Right cardiac atrium (tissue), 5 donors: ENCODE results near the gene TNFRSF1B. TPM values are rescaled to one million over a fixed set of nuclear protein-coding genes. Genes with fewer than 3 reads are reported as not detected.
A peak's percentile ranks its signal among the peaks of the same experiment; 100 is the strongest.

Source experiments
- ATAC-seq, 2 donors: fragments of 200-7000 bp; cut with Tn5 transposase; one replicate each; pipeline versions ENCODE4 v1.8.0 to v1.9.1; 2020; ENCODE audit warnings: moderate library complexity in 2 of 2, mild to moderate bottlenecking in 1 of 2
- DNase-seq, 3 donors: peaks; one replicate each; pipeline ENCODE4 v3.0.0-alpha.2; 2020
- H3K27ac ChIP-seq: one replicate; pipeline ENCODE4 v1.5.1; 2013; ENCODE audit warnings: mild to moderate bottlenecking, low read length, control low read depth, moderate library complexity
- H3K27me3 ChIP-seq: one replicate; pipeline ENCODE4 v1.6.1; 2013; ENCODE audit not compliant: control insufficient read depth, insufficient read depth
- H3K4me1 ChIP-seq: one replicate; pipeline ENCODE4 v1.6.1; 2013; ENCODE audit warnings: low read length; ENCODE audit not compliant: control insufficient read depth, insufficient read depth
- H3K4me3 ChIP-seq: one replicate; pipeline ENCODE4 v1.5.1; 2013; ENCODE audit warnings: low read length, control low read depth
- H3K9me3 ChIP-seq: one replicate; pipeline ENCODE4 v1.6.1; 2013; ENCODE audit warnings: low read length; ENCODE audit not compliant: control insufficient read depth
- WGBS: extraction: QIAGEN DNeasy Blood & Tissue Kit; methylation state at CpG from one replicate; pipeline ENCODE4 v1.1.7; 2013; 5-methylcytosine and 5-hydroxymethylcytosine counted together
- intact Hi-C, 4 donors: fragments of 100-400 bp; cut with DNase I; formaldehyde crosslinking; loops; one replicate each; pipeline versions ENCODE4 v1.11.0 to v1.14.0; 2022 to 2023
- polyA plus RNA-seq: library from polyadenylated mRNA; stranded (reverse); fragments of 200-250 nt; gene quantifications from one replicate; pipeline ENCODE4 v1.2.3, GENCODE V29; 2013
- total RNA-seq, 4 donors: library from RNA; stranded (reverse); fragmentation: NEBNext Ultra II Directional; extraction: Animal tissue kit (Norgen Biotek cat#: 25700); gene quantifications; one replicate each; pipeline ENCODE4 v1.2.1, GENCODE V29; 2021
- donor health status: healthy with polysubstance abuse.
- donor health status: DM: no; HTN: yes; CAD: no.
- donor health status: DM: no; HTN: no; CAD: no.
- donor health status: DM: no; HTN: yes; CAD: no; lungs with severe emphysema.
- donor health status: DM: yes; HTN: yes; CAD: no.

TNFRSF1B gene
- total and polyA plus RNA-seq, 5 donors, result 11.6 to 25.4 (median 18.5) TPM

- Histone ChIP-seq H3K9me3 (no peaks in the 10 kb centered on the region), H3K4me1 (peaks cover 10% of the 10 kb centered on the region), H3K4me3 (no peak overlapping the region), H3K27ac (no peak overlapping the region), H3K27me3 (no peaks in the 10 kb centered on the region)
- DNase-seq (peak; percentile 49 to 63 (median 57)), ATAC-seq (peak in 1 of 2 donors; percentile 49)
- 85% methylated on average over 9 of the region's 9 CpGs for WGBS
- intact Hi-C loops, result no loop called here
Observed at GRCh38 chr1:12170263-12170671, 3.5 kb downstream of the TNFRSF1B start.

- DNase-seq (peak in 1 of 3 donors; percentile 18), ATAC-seq (no peak)
- H3K27ac ChIP-seq, result no peak overlapping the region
- intact Hi-C loops, result no loop called here
- no peak overlapping the region for H3K4me3 ChIP-seq
- H3K4me1 ChIP-seq, result peaks cover 12% of the 10 kb centered on the region
- WGBS, result 88% methylated on average over 12 of the region's 12 CpGs
- no peaks in the 10 kb centered on the region for H3K9me3 ChIP-seq
- H3K27me3 ChIP-seq, result no peaks in the 10 kb centered on the region
Observed at GRCh38 chr1:12171206-12172041, 4.6 kb downstream of the TNFRSF1B start.

- DNase-seq, result peak in 1 of 3 donors; percentile 60
- no peaks in the 10 kb centered on the region for H3K9me3 ChIP-seq
- H3K27ac ChIP-seq, result peak overlapping the region; percentile 68
- H3K4me3 ChIP-seq, result no peak overlapping the region
- intact Hi-C loops, result no loop called here
- no peak for ATAC-seq
- no peaks in the 10 kb centered on the region for H3K27me3 ChIP-seq
- peaks cover 14% of the 10 kb centered on the region for H3K4me1 ChIP-seq
- 77% methylated on average over 14 of the region's 14 CpGs for WGBS
Observed at GRCh38 chr1:12172042-12172851, 5.5 kb downstream of the TNFRSF1B start.

- H3K27me3 ChIP-seq, result no peaks in the 10 kb centered on the region
- DNase-seq (no peak), ATAC-seq (no peak)
- peaks cover 19% of the 10 kb centered on the region for H3K4me1 ChIP-seq
- H3K9me3 ChIP-seq, result no peaks in the 10 kb centered on the region
- intact Hi-C loops, result no loop called here
- 74% methylated on average over 3 of the region's 3 CpGs for whole genome bisulfite sequencing
- no peak overlapping the region for H3K4me3 ChIP-seq
- H3K27ac ChIP-seq, result peak overlapping the region; percentile 68
Observed at GRCh38 chr1:12173041-12173509, 6.3 kb downstream of the TNFRSF1B start.

- peaks cover 21% of the 10 kb centered on the region for H3K4me1 ChIP-seq
- intact Hi-C loops, result no loop called here
Observed at GRCh38 chr1:12173631-12174121, 6.9 kb downstream of the TNFRSF1B start.

GRCh38 chr1:12174924-12175810 is 8.4 kb downstream of the TNFRSF1B start:
- 53% methylated on average over 17 of the region's 17 CpGs for WGBS
- DNase-seq (peak; percentile 81 to 92 (median 87)), ATAC-seq (peak; percentile 26 to 44)
- Histone ChIP-seq H3K27me3 (no peaks in the 10 kb centered on the region), H3K9me3 (no peaks in the 10 kb centered on the region), H3K4me1 (peaks cover 22% of the 10 kb centered on the region), H3K27ac (peak overlapping the region; percentile 72), H3K4me3 (no peak overlapping the region)
- intact Hi-C loops, result no loop called here

More at GRCh38 chr1:12173631-12174121, 6.9 kb downstream of the TNFRSF1B start:
- DNase-seq (peak; percentile 40 to 83 (median 75)), ATAC-seq (peak in 1 of 2 donors; percentile 43)
- 51% methylated on average over 11 of the region's 11 CpGs for WGBS
- Histone ChIP-seq H3K9me3 (no peaks in the 10 kb centered on the region), H3K27ac (peak overlapping the region; percentile 68), H3K27me3 (no peaks in the 10 kb centered on the region), H3K4me3 (no peak overlapping the region)

- Histone ChIP-seq H3K4me1 (peaks cover 22% of the 10 kb centered on the region), H3K9me3 (no peaks in the 10 kb centered on the region), H3K27me3 (no peaks in the 10 kb centered on the region), H3K27ac (peak overlapping the region; percentile 2), H3K4me3 (no peak overlapping the region)
- ATAC-seq (no peak), DNase-seq (no peak)
- WGBS, result 80% methylated on average over 6 of the region's 6 CpGs
- intact Hi-C loops, result no loop called here
Observed at GRCh38 chr1:12176298-12177118, 9.7 kb downstream of the TNFRSF1B start.

GRCh38 chr1:12177156-12177998 is 10.6 kb downstream of the TNFRSF1B start:
- intact Hi-C loops, result no loop called here
- no peak overlapping the region for H3K4me3 ChIP-seq
- ATAC-seq, result no peak
- no peak for DNase-seq
- H3K27me3 ChIP-seq, result no peaks in the 10 kb centered on the region
- 77% methylated on average over 24 of the region's 24 CpGs for WGBS
- H3K27ac ChIP-seq, result peak overlapping the region; percentile 48
- peaks cover 22% of the 10 kb centered on the region for H3K4me1 ChIP-seq
- H3K9me3 ChIP-seq, result no peaks in the 10 kb centered on the region

- DNase-seq (peak; percentile 90 to 92 (median 90)), ATAC-seq (peak; percentile 21 to 33)
- Histone ChIP-seq H3K4me3 (no peak overlapping the region), H3K9me3 (no peaks in the 10 kb centered on the region), H3K4me1 (peaks cover 18% of the 10 kb centered on the region), H3K27ac (peak overlapping the region; percentile 48), H3K27me3 (no peaks in the 10 kb centered on the region)
- intact Hi-C loops, result no loop called here
- WGBS, result 25% methylated on average over 14 of the region's 14 CpGs
Observed at GRCh38 chr1:12177999-12178441, 11.2 kb downstream of the TNFRSF1B start.
